ENCODE measurements around the gene LANCL2.

Gene LANCL2

GRCh38 chr7:55336540-55336939 is 28.6 kb upstream of the LANCL2 start:
- no peak for TF ChIP-seq CTCF (IDR thresholded peaks at IDR 0.05; ENCODE audit: extremely low read depth, missing control alignments)
- DNase-seq (ENCODE audit: low spot score) = no peak

- TF ChIP-seq CTCF (IDR thresholded peaks at IDR 0.05; ENCODE audit: extremely low read depth, missing control alignments) = no peak
- no peak for DNase-seq (ENCODE audit: low spot score)
Observed at GRCh38 chr7:55339033-55340000, 25.8 kb upstream of the LANCL2 start.

GRCh38 chr7:55342216-55342871 is 22.8 kb upstream of the LANCL2 start:
- DNase-seq (ENCODE audit: low spot score) = no peak
- TF ChIP-seq CTCF (IDR thresholded peaks at IDR 0.05; ENCODE audit: extremely low read depth, missing control alignments) = no peak

GRCh38 chr7:55343002-55343781 is 21.9 kb upstream of the LANCL2 start:
- no peak for DNase-seq (ENCODE audit: low spot score)
- no peak for TF ChIP-seq CTCF (IDR thresholded peaks at IDR 0.05; ENCODE audit: extremely low read depth, missing control alignments)

GRCh38 chr7:55343860-55344606 is 21.1 kb upstream of the LANCL2 start:
- no peak for TF ChIP-seq CTCF (IDR thresholded peaks at IDR 0.05; ENCODE audit: extremely low read depth, missing control alignments)
- DNase-seq (ENCODE audit: low spot score) = no peak

- DNase-seq (ENCODE audit: low spot score) = no peak
- TF ChIP-seq CTCF (IDR thresholded peaks at IDR 0.05; ENCODE audit: extremely low read depth, missing control alignments) = no peak
Observed at GRCh38 chr7:55344840-55345239, 20.3 kb upstream of the LANCL2 start.

All from GM20000 (cell line).